H9 (cell line): Measurements from ENCODE around the gene GRM3. TPM values are rescaled to one million over a fixed set of nuclear protein-coding genes. Genes with fewer than 3 reads are reported as not detected.
A peak's percentile ranks its signal among the peaks of the same experiment; 100 is the strongest.

Experiments used
- DNase-seq: peaks from one replicate; pipeline ENCODE4 v3.0.0-alpha.2; 2017
- H2AFZ ChIP-seq: one replicate; pipeline ENCODE4 v1.6.1; 2013; ENCODE audit warnings: mild to moderate bottlenecking, low read length, control low read depth, moderate library complexity
- H2AK5ac ChIP-seq: 2 replicates; pipeline ENCODE4 v1.6.1; 2013; ENCODE audit warnings: low read length, control low read depth, mixed read lengths; ENCODE audit not compliant: insufficient read length
- H2BK120ac ChIP-seq: one replicate; pipeline ENCODE4 v1.6.1; 2013; ENCODE audit warnings: low read depth, mild to moderate bottlenecking, low read length, control low read depth, inconsistent platforms; ENCODE audit not compliant: poor library complexity, severe bottlenecking
- H2BK12ac ChIP-seq: 2 replicates; pipeline ENCODE4 v1.6.1; 2013; ENCODE audit warnings: low read length, control low read depth, mixed read lengths, low read depth; ENCODE audit not compliant: insufficient read length
- H2BK15ac ChIP-seq: 2 replicates; pipeline ENCODE4 v1.6.1; 2013; ENCODE audit warnings: low read depth, low read length, control low read depth
- H2BK20ac ChIP-seq: one replicate; pipeline ENCODE4 v1.6.1; 2013; ENCODE audit warnings: low read depth, mild to moderate bottlenecking, low read length, control low read depth, inconsistent platforms; ENCODE audit not compliant: poor library complexity, severe bottlenecking
- H2BK5ac ChIP-seq: 2 replicates; pipeline ENCODE4 v1.6.1; 2013; ENCODE audit warnings: low read length, control low read depth, mixed read lengths; ENCODE audit not compliant: insufficient read length
- H3K14ac ChIP-seq: 2 replicates; pipeline ENCODE4 v1.6.1; 2013; ENCODE audit warnings: low read length, control low read depth; ENCODE audit not compliant: insufficient read depth
- H3K18ac ChIP-seq: 2 replicates; pipeline ENCODE4 v1.6.1; 2013; ENCODE audit warnings: low read depth, mild to moderate bottlenecking, mixed read lengths, low read length, control low read depth; ENCODE audit not compliant: insufficient read length
- H3K23ac ChIP-seq: 2 replicates; pipeline ENCODE4 v1.6.1; 2013; ENCODE audit warnings: low read length, control low read depth, mixed read lengths, low read depth; ENCODE audit not compliant: insufficient read length
- H3K23me2 ChIP-seq: 2 replicates; pipeline ENCODE4 v1.6.1; 2013; ENCODE audit warnings: low read depth, mild to moderate bottlenecking, mixed read lengths, low read length, control low read depth; ENCODE audit not compliant: insufficient read length, poor library complexity, severe bottlenecking
- H3K27ac ChIP-seq: 2 replicates; pipeline ENCODE4 v1.5.1; 2013; ENCODE audit warnings: low read length, control low read depth, mixed read lengths, low read depth; ENCODE audit not compliant: insufficient read length
- H3K27me3 ChIP-seq: 2 replicates; pipeline ENCODE4 v1.6.1; 2013; ENCODE audit warnings: low read length, control low read depth, inconsistent platforms; ENCODE audit not compliant: insufficient read depth
- H3K4ac ChIP-seq: 2 replicates; pipeline ENCODE4 v1.6.1; 2013; ENCODE audit warnings: low read depth, mild to moderate bottlenecking, control low read depth, inconsistent platforms, low read length, moderate library complexity
- H3K4me1 ChIP-seq: 2 replicates; pipeline ENCODE4 v1.6.1; 2013; ENCODE audit warnings: low read length, control low read depth, inconsistent platforms; ENCODE audit not compliant: insufficient read depth
- H3K4me2 ChIP-seq: 2 replicates; pipeline ENCODE4 v1.6.1; 2013; ENCODE audit warnings: low read length, control low read depth, mixed read lengths; ENCODE audit not compliant: insufficient read length, insufficient read depth
- H3K56ac ChIP-seq: 2 replicates; pipeline ENCODE4 v1.6.1; 2013; ENCODE audit warnings: low read depth, mild to moderate bottlenecking, mixed read lengths, low read length, control low read depth; ENCODE audit not compliant: insufficient read length
- H3K79me1 ChIP-seq: 2 replicates; pipeline ENCODE4 v1.6.1; 2013; ENCODE audit warnings: low read depth, mild to moderate bottlenecking, moderate library complexity, low read length, control low read depth, inconsistent platforms; ENCODE audit not compliant: insufficient read depth, poor library complexity, severe bottlenecking
- H3K79me2 ChIP-seq: 2 replicates; pipeline ENCODE4 v1.6.1; 2013; ENCODE audit warnings: low read length, control low read depth, inconsistent platforms; ENCODE audit not compliant: insufficient read depth
- H3K9ac ChIP-seq: 2 replicates; pipeline ENCODE4 v1.6.1; 2013; ENCODE audit warnings: low read length, control low read depth, mixed read lengths; ENCODE audit not compliant: insufficient read length; ENCODE audit errors: extremely low read depth
- H3K9me3 ChIP-seq: one replicate; pipeline ENCODE4 v1.6.1; 2013; ENCODE audit warnings: low read depth, low read length, inconsistent platforms; ENCODE audit not compliant: control insufficient read depth
- H3T11ph ChIP-seq: one replicate; pipeline ENCODE4 v1.6.1; 2013; ENCODE audit warnings: mild to moderate bottlenecking, low read length, control low read depth, inconsistent platforms
- H4K20me1 ChIP-seq: one replicate; pipeline ENCODE4 v1.6.1; 2013; ENCODE audit not compliant: control insufficient read depth, insufficient read length, insufficient read depth
- H4K5ac ChIP-seq: 2 replicates; pipeline ENCODE4 v1.6.1; 2013; ENCODE audit warnings: low read depth, mild to moderate bottlenecking, mixed read lengths, low read length, control low read depth; ENCODE audit not compliant: insufficient read length
- H4K8ac ChIP-seq: replicated peaks from 2 replicates; pipeline ENCODE4 v1.6.1; 2013; ENCODE audit warnings: low read length, control low read depth, mixed read lengths, low read depth; ENCODE audit not compliant: insufficient read length
- H4K91ac ChIP-seq: 2 replicates; pipeline ENCODE4 v1.6.1; 2013; ENCODE audit warnings: low read depth, mild to moderate bottlenecking, moderate library complexity, mixed read lengths, low read length, control low read depth; ENCODE audit not compliant: insufficient read length
- H3K27ac Mint-ChIP-seq, 3 experiments: 2 replicates in 2 of 3; 3 replicates in 1 of 3; pipeline ENCODE4 v1.8.0; 2020 to 2021; ENCODE audit warnings: mixed read lengths in 3 of 3, mild to moderate bottlenecking in 1 of 3, moderate library complexity in 1 of 3
- H3K27me3 Mint-ChIP-seq: 2 replicates; pipeline ENCODE4 v1.8.0; 2021; ENCODE audit warnings: low read depth, mild to moderate bottlenecking, moderate library complexity, mixed read lengths
- H3K36me3 Mint-ChIP-seq, 3 experiments: 2 replicates in 2 of 3; 3 replicates in 1 of 3; pipeline ENCODE4 v1.8.0; 2020 to 2021; ENCODE audit warnings: low read depth in 3 of 3, mixed read lengths in 3 of 3; ENCODE audit not compliant: insufficient read depth in 1 of 3
- H3K4me1 Mint-ChIP-seq, 2 experiments: 2 replicates each; pipeline ENCODE4 v1.8.0; 2020; ENCODE audit warnings: mixed read lengths in 2 of 2
- H3K4me3 Mint-ChIP-seq, 2 experiments: 2 replicates in 1 of 2; 3 replicates in 1 of 2; pipeline ENCODE4 v1.8.0; 2020 to 2021; ENCODE audit warnings: mild to moderate bottlenecking in 2 of 2, mixed read lengths in 2 of 2, moderate library complexity in 1 of 2
- H3K9me3 Mint-ChIP-seq, 2 experiments: 2 replicates in 1 of 2; 3 replicates in 1 of 2; pipeline ENCODE4 v1.8.0; 2020; ENCODE audit warnings: mild to moderate bottlenecking in 2 of 2, mixed read lengths in 2 of 2, moderate library complexity in 1 of 2
- CTCF ChIP-seq: fragments of 200-600 bp; sonication (generic); conservative IDR thresholded peaks from 3 replicates; pipeline ENCODE4 v1.8.0; 2021; ENCODE audit warnings: antibody characterized with exemption, mild to moderate bottlenecking
- WGBS: extraction: QIAGEN DNeasy Blood & Tissue Kit; methylation state at CpG from one replicate; pipeline ENCODE4 v1.1.7; 2013; ENCODE audit warnings: missing lambda C conversion rate, low lambda C conversion rate, mixed read lengths; ENCODE audit not compliant: insufficient read length; ENCODE audit errors: extremely low coverage; 5-methylcytosine and 5-hydroxymethylcytosine counted together
- total RNA-seq: library from RNA; stranded (reverse); gene quantifications from 2 replicates; pipeline ENCODE4 v1.2.1, GENCODE V29; 2021

GRM3 gene
- total RNA-seq, 1 experiment from 2014 or later = 0.15 TPM

DNA sequence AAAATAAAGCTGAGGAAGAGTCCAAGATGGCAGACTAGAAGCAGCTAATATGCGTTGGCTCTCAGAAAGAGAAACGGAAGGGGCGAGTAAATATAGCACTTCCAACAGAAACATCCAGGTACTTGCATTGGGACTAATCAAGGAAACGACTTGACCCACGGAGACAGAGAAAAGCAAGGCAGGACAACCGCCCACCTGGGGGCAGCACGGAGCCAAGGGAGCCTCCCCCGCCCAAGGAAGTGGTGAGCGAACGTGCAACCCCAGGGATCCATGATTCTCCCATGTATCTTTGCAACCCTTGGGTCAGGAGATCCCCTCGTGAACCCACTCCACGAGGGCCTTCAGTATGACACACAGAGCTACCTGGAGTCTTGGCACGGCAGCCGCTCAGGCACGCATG lies 45.4 kb upstream of the GRM3 start:
- no peak overlapping the region for H3T11ph ChIP-seq
- H2BK15ac ChIP-seq = no peak overlapping the region
- Mint-ChIP-seq H3K9me3 (peaks cover 0 to 5% of the 10 kb centered on the region in 2 experiments; a peak in 3 of 5 replicates), H3K4me1 (peaks cover 13 to 18% of the 10 kb centered on the region in 2 experiments), H3K4me3 (no peak overlapping the region), H3K27me3 (no peaks in the 10 kb centered on the region; the same call in 1 of the 2 replicates), H3K36me3 (0 out of 7 replicates have a peak, but pooled peaks cover 0 to 3% (median 0%) of the 10 kb centered on the region in 3 experiments), H3K27ac (no peak overlapping the region)
- no peak overlapping the region for H4K5ac ChIP-seq
- no peak overlapping the region for H2BK120ac ChIP-seq
- no peak overlapping the region for H3K27ac ChIP-seq
- H3K79me2 ChIP-seq = no peaks in the 10 kb centered on the region
- no peak overlapping the region for H3K18ac ChIP-seq
- no peak overlapping the region for H3K4me2 ChIP-seq
- H2AK5ac ChIP-seq = no peak overlapping the region
- no peak overlapping the region for H2BK5ac ChIP-seq
- peak; percentile 74 for TF ChIP-seq CTCF
- H3K4me1 ChIP-seq = no peaks in the 10 kb centered on the region
- no peaks in the 10 kb centered on the region for H3K9me3 ChIP-seq
- no peak overlapping the region for H4K91ac ChIP-seq
- no peak overlapping the region for H4K8ac ChIP-seq
- H3K56ac ChIP-seq = no peak overlapping the region
- H3K23ac ChIP-seq = no peak overlapping the region
- no peaks in the 10 kb centered on the region for H4K20me1 ChIP-seq
- no peaks in the 10 kb centered on the region for H3K79me1 ChIP-seq
- no peak overlapping the region for H2BK12ac ChIP-seq
- no peaks in the 10 kb centered on the region for H3K23me2 ChIP-seq
- no peaks in the 10 kb centered on the region for H3K27me3 ChIP-seq
- H3K4ac ChIP-seq = no peak overlapping the region
- no CpG with 5 or more reads among the region's 15 CpGs for WGBS
- peak; percentile 84 for DNase-seq
- no peak overlapping the region for H2AFZ ChIP-seq
- H2BK20ac ChIP-seq = no peak overlapping the region
- no peak overlapping the region for H3K9ac ChIP-seq
- no peak overlapping the region for H3K14ac ChIP-seq
